Heart right ventricle (tissue), 16 donors: ENCODE measurements around the gene HNRNPAB. TPM values are rescaled to one million over a fixed set of nuclear protein-coding genes. Genes with fewer than 3 reads are reported as not detected.
"Not testable (repeated sequence)": the region's sequence is repeated elsewhere in the genome, so short reads cannot be mapped to it uniquely, and the experiment has no call there.

Source experiments
- ATAC-seq, 8 donors: fragments of 200-7000 bp; cut with Tn5 transposase; one replicate each; pipeline ENCODE4 v1.9.1; 2020; ENCODE audit warnings: mild to moderate bottlenecking in 8 of 8, moderate library complexity in 8 of 8, moderate number of reproducible peaks in 1 of 8
- DNase-seq, 2 donors: peaks; one replicate each; pipeline ENCODE4 v3.0.0-alpha.2; 2020
- H3K27ac ChIP-seq, 10 donors: fragments of 200-600 bp; sonication (generic) in 2 of 10; one replicate each; pipeline versions ENCODE4 v1.5.0 to v1.8.0; 2020 to 2022; ENCODE audit warnings: mild to moderate bottlenecking in 3 of 10
- H3K27me3 ChIP-seq, 7 donors: fragments of 200-600 bp; one replicate each; pipeline ENCODE4 v1.8.0; 2021 to 2022; ENCODE audit warnings: mild to moderate bottlenecking in 2 of 7
- H3K36me3 ChIP-seq, 9 donors: fragments of 200-600 bp; sonication (generic) in 1 of 9; one replicate each; pipeline versions ENCODE4 v1.5.0 to v1.8.0; 2020 to 2022; ENCODE audit warnings: mild to moderate bottlenecking in 2 of 9
- H3K4me1 ChIP-seq, 9 donors: fragments of 200-600 bp; sonication (generic) in 1 of 9; one replicate each; pipeline versions ENCODE4 v1.5.0 to v1.8.0; 2020 to 2022; ENCODE audit warnings: mild to moderate bottlenecking in 4 of 9
- H3K4me3 ChIP-seq, 10 donors: fragments of 200-600 bp; sonication (generic) in 2 of 10; one replicate each; pipeline versions ENCODE4 v1.5.0 to v1.8.0; 2020 to 2022; ENCODE audit warnings: mild to moderate bottlenecking in 7 of 10, moderate library complexity in 2 of 10
- H3K9me3 ChIP-seq, 11 donors: fragments of 200-600 bp in 10 of 11; sonication (generic) in 2 of 11; one replicate each; pipeline versions ENCODE4 v1.5.0 to v1.8.0; 2013 to 2022; ENCODE audit warnings: mild to moderate bottlenecking in 2 of 11, control low read depth in 1 of 11, moderate library complexity in 1 of 11
- CTCF ChIP-seq, 9 donors: fragments of 200-600 bp; sonication (generic) in 2 of 9; IDR thresholded peaks; one replicate each; pipeline versions ENCODE4 v1.5.0 to v1.8.0; 2021 to 2022; ENCODE audit warnings: antibody characterized with exemption in 9 of 9, mild to moderate bottlenecking in 5 of 9, moderate library complexity in 1 of 9
- WGBS, 2 donors: extraction: QIAGEN DNeasy Blood & Tissue Kit; methylation state at CpG; one replicate each; pipeline ENCODE4 v1.1.7; 2013; ENCODE audit warnings: inconsistent platforms in 1 of 2; 5-methylcytosine and 5-hydroxymethylcytosine counted together
- intact Hi-C, 10 donors: fragments of 100-400 bp; cut with DNase I; formaldehyde crosslinking; loops; one replicate each; pipeline versions ENCODE4 v1.11.1 to v1.14.2; 2022
- polyA plus RNA-seq, 2 donors: library from polyadenylated mRNA; stranded (reverse); fragments of 200-250 nt; gene quantifications; one replicate each; pipeline ENCODE4 v1.2.3, GENCODE V29; 2013
- total RNA-seq, 10 donors: library from RNA; stranded (reverse); fragmentation: NEBNext Ultra II Directional in 3 of 10; extraction: Animal tissue kit (Norgen Biotek cat#: 25700) in 3 of 10; gene quantifications; one replicate each; pipeline versions ENCODE4 v1.2.1 to v1.2.4, GENCODE V29; 2021 to 2023
- donor health status: Arrhythmogenic right ventricular cardiomyopathy.
- donor health status: ischemic (EF 13 %, LVEDD 7.1; RV severe dilation, severe dysfunction).
- donor health status: healthy with polysubstance abuse.
- donor health status: DM: no; HTN: yes; CAD: no.
- donor health status: DM: no; HTN: no; CAD: no.
- donor health status: ischemic (EF 25% LVEDD 6.9; RV normal size, moderate dysfunction).
- donor health status: ischemic (EF 25% LVEDD 5.7; RV mildly dilated, moderate dysfunction).
- donor health status: healthy.
- donor health status: DM: yes; HTN: yes; CAD: no.
- donor health status: Ischemic cardiomyopathy.
- donor health status: ischemic (EF 35%, LVEDD 5.7; RV mildly dilated, moderate dysfunction).
- donor health status: nonischemic (EF 11% LVEDD 7.7; RV severe dilation, severe dysfunction).
- donor health status: DM: yes; HTN: yes; CAD: no.
- donor health status: PGD.
- donor health status: ischemic (EF 29% LVEDD 5.4; RV normal size, mild dysfunction).
- donor health status: nonischemic (EF 23%, LVEDD 6.1; RV moderate dilation, normal function).

HNRNPAB gene
- total and polyA plus RNA-seq, 12 donors: 70.8 to 140 (median 81.9) TPM

GRCh38 chr5:178227138-178227659, 22.9 kb downstream of the HNRNPAB start:
- Histone ChIP-seq H3K9me3 (no peaks in the 10 kb centered on the region), H3K27me3 (no peaks in the 10 kb centered on the region), H3K36me3 (peaks cover 0 to 91% (median 11%) of the 10 kb centered on the region in 9 donors), H3K4me1 (peaks cover 14 to 28% (median 18%) of the 10 kb centered on the region in 9 donors), H3K4me3 (no peak overlapping the region), H3K27ac (no peak overlapping the region)
- no peak for DNase-seq
- WGBS, 2 donors: 98% methylated on average over 4 of the region's 4 CpGs
- no peak for TF ChIP-seq CTCF (IDR thresholded peaks at IDR 0.05)
- intact Hi-C loops: no loop called here
- ATAC-seq: no peak

GRCh38 chr5:178227929-178228328, 23.6 kb downstream of the HNRNPAB start:
- no peak for ATAC-seq
- H3K27me3 ChIP-seq: no peaks in the 10 kb centered on the region
- 84 to 85% methylated on average over 3 of the region's 3 CpGs for WGBS, 2 donors
- H3K27ac ChIP-seq: no peak overlapping the region
- intact Hi-C loops: no loop called here
- TF ChIP-seq CTCF (IDR thresholded peaks at IDR 0.05): no peak
- no peak for DNase-seq
- peaks cover 0 to 83% (median 9%) of the 10 kb centered on the region in 9 donors for H3K36me3 ChIP-seq
- H3K4me3 ChIP-seq: no peak overlapping the region
- H3K4me1 ChIP-seq: peaks cover 17 to 32% (median 21%) of the 10 kb centered on the region in 9 donors
- H3K9me3 ChIP-seq: no peaks in the 10 kb centered on the region

GRCh38 chr5:178228609-178229008, 24.3 kb downstream of the HNRNPAB start:
- H3K27me3 ChIP-seq: no peaks in the 10 kb centered on the region
- peaks cover 17 to 35% (median 25%) of the 10 kb centered on the region in 9 donors for H3K4me1 ChIP-seq
- H3K36me3 ChIP-seq: peaks cover 0 to 78% (median 9%) of the 10 kb centered on the region in 9 donors
- DNase-seq: no peak
- ATAC-seq: no peak
- no peak overlapping the region for H3K27ac ChIP-seq
- intact Hi-C loops: no loop called here
- 92 to 94% methylated on average over 11 of the region's 11 CpGs for WGBS, 2 donors
- H3K4me3 ChIP-seq: no peak overlapping the region
- TF ChIP-seq CTCF (IDR thresholded peaks at IDR 0.05): no peak
- H3K9me3 ChIP-seq: no peaks in the 10 kb centered on the region

GRCh38 chr5:178229111-178229510, 24.8 kb downstream of the HNRNPAB start:
- H3K27me3 ChIP-seq, intact Hi-C loops, DNase-seq, H3K4me3 ChIP-seq, H3K9me3 ChIP-seq, H3K27ac ChIP-seq, ATAC-seq: not testable (repeated sequence)
- WGBS, 2 donors: 96 to 97% methylated on average over 13 of the region's 13 CpGs
- Histone ChIP-seq H3K36me3 (peaks cover 0 to 73% (median 5%) of the 10 kb centered on the region in 9 donors), H3K4me1 (peaks cover 16 to 40% (median 25%) of the 10 kb centered on the region in 9 donors)

GRCh38 chr5:178229861-178230260, 25.5 kb downstream of the HNRNPAB start:
- WGBS, 2 donors: 94 to 95% methylated on average over 10 of the region's 10 CpGs
- no peak overlapping the region for H3K27ac ChIP-seq
- no peak for TF ChIP-seq CTCF (IDR thresholded peaks at IDR 0.05)
- H3K27me3 ChIP-seq: no peaks in the 10 kb centered on the region
- DNase-seq (no peak), ATAC-seq (no peak)
- intact Hi-C loops: loop anchor here in 1 of 10 donors (2.0 kb wide), 1 partner anchor 25 kb away; the partner anchor contains the start of gene HNRNPAB
- H3K4me1 ChIP-seq: peaks cover 16 to 47% (median 25%) of the 10 kb centered on the region in 9 donors
- H3K36me3 ChIP-seq: peaks cover 0 to 65% (median 4%) of the 10 kb centered on the region in 9 donors
- no peaks in the 10 kb centered on the region for H3K9me3 ChIP-seq
- H3K4me3 ChIP-seq: no peak overlapping the region
